GM19438 (cell line): ENCODE results near the gene SCO1.

Experiments used
- ATAC-seq: cut with Tn5 transposase; IDR thresholded peaks from one replicate; pipeline ENCODE4 v1.9.1; 2021; ENCODE audit warnings: low read depth; ENCODE audit not compliant: unreplicated experiment

Gene SCO1

GRCh38 chr17:10657879-10658278 is 39.5 kb downstream of the SCO1 start:
- no peak for ATAC-seq

GRCh38 chr17:10657148-10657547 is 40.2 kb downstream of the SCO1 start, which contains the start of gene MYH3:
MYH3 (minus strand) TSS chr17:10657309; CDS start chr17:10655064, 2,245 bp downstream.
- ATAC-seq = no peak

- no peak for ATAC-seq
Observed at GRCh38 chr17:10653987-10654386, 43.3 kb downstream of the SCO1 start.

GRCh38 chr17:10652984-10653659 is 44.2 kb downstream of the SCO1 start:
- ATAC-seq = no peak

GRCh38 chr17:10651927-10652326 is 45.4 kb downstream of the SCO1 start:
- no peak for ATAC-seq

GRCh38 chr17:10649602-10650001 is 47.7 kb downstream of the SCO1 start:
- ATAC-seq = no peak

- no peak for ATAC-seq
Observed at GRCh38 chr17:10648956-10649355, 48.4 kb downstream of the SCO1 start.

- ATAC-seq = no peak
Observed at GRCh38 chr17:10648381-10648780, 49.0 kb downstream of the SCO1 start.

GRCh38 chr17:10646392-10646990 is 50.8 kb downstream of the SCO1 start:
- no peak for ATAC-seq

GRCh38 chr17:10640475-10640874 is 56.9 kb downstream of the SCO1 start:
- no peak for ATAC-seq

- no peak for ATAC-seq
Observed at GRCh38 chr17:10638151-10638550, 59.2 kb downstream of the SCO1 start.

GRCh38 chr17:10635290-10635689 is 62.0 kb downstream of the SCO1 start:
- no peak for ATAC-seq

- peak; percentile 90 for ATAC-seq
Observed at GRCh38 chr17:10633738-10634379, 63.5 kb downstream of the SCO1 start.

GRCh38 chr17:10631701-10632100 is 65.6 kb downstream of the SCO1 start:
- no peak for ATAC-seq

- ATAC-seq = no peak
Observed at GRCh38 chr17:10631048-10631700, 66.2 kb downstream of the SCO1 start.

- no peak for ATAC-seq
Observed at GRCh38 chr17:10629706-10630105, 67.6 kb downstream of the SCO1 start.

- ATAC-seq = no peak
Observed at GRCh38 chr17:10628756-10629155, 68.6 kb downstream of the SCO1 start.

- ATAC-seq = no peak
Observed at GRCh38 chr17:10626390-10626789, 70.9 kb downstream of the SCO1 start.

- ATAC-seq = no peak
Observed at GRCh38 chr17:10624969-10625368, 72.4 kb downstream of the SCO1 start.

- no peak for ATAC-seq
Observed at GRCh38 chr17:10623737-10624338, 73.5 kb downstream of the SCO1 start.
